GM13976 (cell line): ENCODE data around the gene AOC1.

Experiments used
- DNase-seq: peaks from one replicate; pipeline ENCODE4 v3.0.0; 2012; ENCODE audit warnings: low spot score
- in situ Hi-C: fragments of 300-500 bp; cut with MboI; formaldehyde crosslinking; loops from one replicate; pipeline ENCODE4 v1.12.0; 2022; ENCODE audit warnings: low sequenced_read_pairs, mixed read lengths, inconsistent platforms; ENCODE audit not compliant: unreplicated experiment
- TF ChIP-seq, protein P1 (sequence below): IDR thresholded peaks from 2 replicates; pipeline ENCODE4 v1.5.1; 2012; ENCODE audit warnings: borderline replicate concordance, mild to moderate bottlenecking; ENCODE audit not compliant: insufficient read depth; ENCODE audit errors: extremely low read depth, missing control alignments, control extremely low read depth

The AOC1 gene

DNA sequence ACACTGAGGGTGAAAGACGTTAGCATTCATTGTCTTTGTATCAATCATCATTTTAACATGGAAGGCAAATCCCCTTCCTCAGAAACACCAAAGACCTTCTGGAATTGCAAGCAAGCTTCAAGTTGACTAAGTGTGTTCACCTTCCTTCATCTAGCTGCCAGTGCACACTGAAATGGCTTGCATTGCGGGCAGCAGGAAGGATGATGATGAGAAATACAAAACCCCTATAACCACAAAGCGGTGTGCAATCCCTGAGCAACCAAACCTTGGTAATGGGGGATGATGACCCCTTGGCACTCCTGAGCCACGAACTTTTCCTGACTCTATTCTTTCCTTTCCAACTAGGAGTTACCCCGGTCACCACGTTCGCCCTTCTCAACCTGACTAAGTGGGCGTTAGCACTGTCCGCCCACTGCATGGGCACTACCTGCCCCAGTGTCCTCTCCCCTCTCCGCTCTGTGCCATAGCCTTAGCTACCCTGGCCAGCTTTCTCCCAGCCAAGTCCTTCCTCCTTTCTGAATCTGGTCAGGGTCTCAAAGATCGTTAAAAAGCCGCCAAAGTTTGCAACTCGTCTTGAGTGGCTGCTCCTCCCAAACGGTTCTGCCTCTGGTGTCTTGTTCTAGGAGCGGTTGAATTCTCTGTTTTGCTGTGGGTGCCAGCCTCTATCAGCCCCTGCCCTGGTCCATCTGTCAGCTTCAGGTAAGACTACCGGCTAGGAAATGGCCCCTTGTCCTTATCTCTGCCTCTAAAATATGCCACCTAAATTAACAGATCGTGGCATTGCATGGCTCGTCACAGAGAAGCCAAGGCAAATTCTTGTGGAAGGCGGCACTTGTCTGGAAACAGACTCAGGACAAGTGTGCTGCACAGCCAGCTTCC lies 586 bp upstream of the AOC1 start:
- TF ChIP-seq, protein P1, sequence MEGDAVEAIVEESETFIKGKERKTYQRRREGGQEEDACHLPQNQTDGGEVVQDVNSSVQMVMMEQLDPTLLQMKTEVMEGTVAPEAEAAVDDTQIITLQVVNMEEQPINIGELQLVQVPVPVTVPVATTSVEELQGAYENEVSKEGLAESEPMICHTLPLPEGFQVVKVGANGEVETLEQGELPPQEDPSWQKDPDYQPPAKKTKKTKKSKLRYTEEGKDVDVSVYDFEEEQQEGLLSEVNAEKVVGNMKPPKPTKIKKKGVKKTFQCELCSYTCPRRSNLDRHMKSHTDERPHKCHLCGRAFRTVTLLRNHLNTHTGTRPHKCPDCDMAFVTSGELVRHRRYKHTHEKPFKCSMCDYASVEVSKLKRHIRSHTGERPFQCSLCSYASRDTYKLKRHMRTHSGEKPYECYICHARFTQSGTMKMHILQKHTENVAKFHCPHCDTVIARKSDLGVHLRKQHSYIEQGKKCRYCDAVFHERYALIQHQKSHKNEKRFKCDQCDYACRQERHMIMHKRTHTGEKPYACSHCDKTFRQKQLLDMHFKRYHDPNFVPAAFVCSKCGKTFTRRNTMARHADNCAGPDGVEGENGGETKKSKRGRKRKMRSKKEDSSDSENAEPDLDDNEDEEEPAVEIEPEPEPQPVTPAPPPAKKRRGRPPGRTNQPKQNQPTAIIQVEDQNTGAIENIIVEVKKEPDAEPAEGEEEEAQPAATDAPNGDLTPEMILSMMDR: no peak
- in situ Hi-C loops: no loop called here
- DNase-seq: no peak

DNA sequence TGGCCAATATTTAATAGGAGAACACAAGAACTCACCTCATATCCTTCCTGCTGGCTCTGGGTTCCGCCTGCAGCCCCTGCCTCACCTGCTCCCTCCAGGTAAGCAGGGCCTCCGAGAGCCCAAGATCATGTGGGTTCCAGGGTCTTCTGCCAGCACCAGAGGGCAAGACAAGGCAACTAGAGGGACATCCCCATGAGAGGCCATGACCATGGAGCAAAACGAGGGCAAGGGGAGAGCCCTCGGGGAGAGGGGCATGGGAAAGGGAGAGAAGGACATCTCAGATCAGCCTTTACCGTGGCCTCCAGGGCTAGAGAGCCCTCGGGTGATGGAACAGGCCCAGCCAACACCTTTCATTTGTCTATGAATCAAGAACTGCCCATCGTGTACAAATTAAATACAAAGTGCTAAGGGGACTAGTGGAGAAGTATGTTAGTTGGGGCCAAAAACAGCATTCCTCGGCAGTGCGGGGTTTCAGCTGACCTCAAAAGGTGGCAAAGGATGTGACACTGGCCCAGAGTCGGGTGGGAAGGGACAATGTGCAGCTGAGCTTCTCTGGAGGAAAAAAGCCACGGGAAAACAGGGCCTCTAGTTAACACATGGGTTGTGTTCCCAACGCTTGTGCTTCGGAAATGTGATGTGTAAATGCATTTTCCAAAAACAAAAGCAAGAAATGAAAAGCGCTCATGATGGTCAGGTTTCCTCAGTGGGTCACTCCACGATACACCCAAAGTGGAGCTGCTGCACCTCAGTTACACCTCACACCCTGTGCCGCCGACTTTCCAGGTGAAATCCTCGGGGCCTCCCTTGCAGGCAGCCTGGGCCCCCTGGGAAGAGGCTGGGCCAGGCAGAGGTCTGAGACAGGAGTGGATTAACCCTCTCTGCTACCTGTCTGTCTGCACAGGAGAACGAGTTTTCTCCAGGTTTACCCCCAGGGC lies 2.0 kb downstream of the AOC1 start:
- TF ChIP-seq, protein P1: no peak
- DNase-seq: no peak
- in situ Hi-C loops: no loop called here

DNA sequence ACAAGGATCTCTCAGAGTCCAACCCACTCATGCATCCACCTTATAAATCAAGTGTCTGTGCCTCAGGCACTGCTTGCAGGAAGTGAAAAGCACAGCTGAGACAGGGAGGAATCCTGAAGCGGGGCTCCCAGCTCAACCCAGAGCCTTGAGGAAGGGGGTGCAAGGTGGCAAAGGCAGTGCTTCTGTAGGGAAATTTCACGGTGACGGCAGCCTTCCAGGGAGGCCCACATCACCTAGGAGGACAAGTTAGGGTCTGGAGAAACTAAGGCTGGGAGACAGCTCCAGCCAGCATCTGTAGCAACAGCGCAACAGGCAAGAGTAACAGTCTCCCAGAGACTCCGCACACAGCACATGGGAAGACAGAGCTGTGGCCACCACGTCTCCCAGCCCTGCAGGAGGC lies 2.7 kb downstream of the AOC1 start:
- in situ Hi-C loops: no loop called here
- DNase-seq: no peak
- TF ChIP-seq, protein P1: no peak

DNA sequence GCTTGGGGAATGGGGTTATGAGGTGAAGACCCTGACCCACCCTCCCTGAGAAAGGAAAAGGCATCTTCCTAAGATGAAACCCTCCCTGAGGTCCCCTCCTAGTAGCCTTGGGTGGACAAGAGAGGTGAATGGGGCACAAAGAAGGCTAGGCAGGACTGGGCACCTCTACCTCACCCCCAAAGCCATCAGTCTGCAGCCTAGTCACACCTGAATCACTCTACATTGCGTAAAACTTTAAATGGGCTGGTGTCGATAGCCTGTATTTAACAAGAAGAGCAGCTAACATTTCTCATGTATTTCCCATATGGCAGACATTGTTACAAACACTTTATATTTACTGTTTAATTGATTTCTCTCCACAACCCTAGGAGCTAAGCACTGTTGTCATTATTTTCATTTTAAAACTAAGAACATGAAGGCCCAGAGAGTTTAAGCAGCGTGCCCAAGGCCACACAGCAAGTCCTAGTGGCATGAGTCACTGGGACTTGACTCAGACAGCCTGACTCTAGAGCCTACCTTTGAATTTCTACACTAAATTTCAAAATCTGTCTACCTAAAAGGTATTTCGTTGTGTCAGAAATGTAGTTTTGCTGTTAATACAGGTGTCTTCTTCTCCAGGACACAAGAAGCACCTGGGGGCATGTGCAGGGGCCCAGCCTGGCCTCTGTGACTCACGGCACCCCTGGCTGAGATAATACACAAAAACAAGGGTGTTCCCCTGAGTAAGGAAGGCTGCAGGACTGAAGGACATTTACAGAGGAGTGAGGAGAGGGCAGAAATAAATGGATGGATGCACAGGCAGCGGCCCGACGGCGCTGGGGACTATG lies 3.4 kb downstream of the AOC1 start:
- no peak for DNase-seq
- TF ChIP-seq, protein P1: no peak

DNA sequence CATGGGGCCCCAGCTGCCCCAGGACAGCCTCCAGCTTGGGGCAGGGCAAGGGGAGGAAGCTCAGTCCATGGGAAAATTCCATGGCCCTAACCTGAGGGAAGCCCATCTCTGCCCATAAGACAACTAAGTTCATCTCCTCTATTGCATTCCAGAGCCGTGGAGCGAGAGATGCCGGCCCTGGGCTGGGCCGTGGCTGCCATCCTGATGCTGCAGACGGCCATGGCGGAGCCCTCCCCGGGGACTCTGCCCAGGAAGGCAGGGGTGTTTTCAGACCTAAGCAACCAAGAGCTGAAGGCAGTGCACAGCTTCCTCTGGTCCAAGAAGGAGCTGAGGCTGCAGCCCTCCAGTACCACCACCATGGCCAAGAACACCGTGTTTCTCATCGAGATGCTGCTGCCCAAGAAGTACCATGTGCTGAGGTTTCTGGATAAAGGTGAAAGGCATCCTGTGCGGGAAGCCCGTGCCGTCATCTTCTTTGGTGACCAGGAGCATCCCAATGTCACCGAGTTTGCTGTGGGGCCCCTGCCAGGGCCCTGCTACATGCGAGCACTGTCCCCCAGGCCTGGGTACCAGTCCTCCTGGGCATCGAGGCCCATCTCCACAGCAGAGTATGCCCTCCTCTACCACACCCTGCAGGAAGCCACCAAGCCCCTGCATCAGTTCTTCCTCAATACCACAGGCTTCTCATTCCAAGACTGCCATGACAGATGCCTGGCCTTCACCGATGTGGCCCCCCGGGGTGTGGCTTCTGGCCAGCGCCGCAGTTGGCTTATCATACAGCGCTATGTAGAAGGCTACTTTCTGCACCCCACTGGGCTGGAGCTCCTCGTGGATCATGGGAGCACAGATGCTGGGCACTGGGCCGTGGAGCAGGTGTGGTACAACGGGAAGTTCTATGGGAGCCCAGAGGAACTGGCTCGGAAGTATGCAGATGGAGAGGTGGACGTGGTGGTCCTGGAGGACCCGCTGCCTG lies 4.3 kb downstream of the AOC1 start:
- TF ChIP-seq, protein P1: no peak
- no peak for DNase-seq
- in situ Hi-C loops: no loop called here

More for the DNA sequence above, 3.4 kb downstream of the AOC1 start:
- in situ Hi-C loops: no loop called here
